Sigmoid colon (tissue), 7 donors: ENCODE data around the gene KL. TPM values are rescaled to one million over a fixed set of nuclear protein-coding genes. Genes with fewer than 3 reads are reported as not detected.
A peak's percentile ranks its signal among the peaks of the same experiment; 100 is the strongest.

Experiments
- DNase-seq: peaks from one replicate; pipeline ENCODE4 v3.0.0-alpha.2; 2019
- H3K27ac ChIP-seq, 4 donors: fragments of 200-600 bp; sonication (generic); one replicate each; pipeline ENCODE4 v1.5.1; 2016 to 2019; ENCODE audit warnings: mild to moderate bottlenecking in 1 of 4
- H3K27me3 ChIP-seq, 3 donors: fragments of 200-600 bp; sonication (generic); one replicate each; pipeline ENCODE4 v1.5.1; 2019; ENCODE audit warnings: mild to moderate bottlenecking in 1 of 3
- H3K36me3 ChIP-seq, 4 donors: fragments of 200-600 bp; sonication (generic); one replicate each; pipeline ENCODE4 v1.5.1; 2016 to 2019
- H3K4me1 ChIP-seq, 4 donors: fragments of 200-600 bp; sonication (generic); one replicate each; pipeline ENCODE4 v1.5.1; 2017 to 2019
- H3K4me3 ChIP-seq, 4 donors: fragments of 200-600 bp; sonication (generic); one replicate each; pipeline ENCODE4 v1.5.1; 2017 to 2019; ENCODE audit warnings: mild to moderate bottlenecking in 2 of 4, moderate library complexity in 1 of 4
- H3K9me3 ChIP-seq, 4 donors: fragments of 200-600 bp in 3 of 4; sonication (generic) in 3 of 4; one replicate each; pipeline versions ENCODE4 v1.5.1 to v1.6.1; 2013 to 2019
- CTCF ChIP-seq, 4 experiments: fragments of 450-650 bp in 3 of 4; fragments of 200-600 bp in 1 of 4; IDR thresholded peaks; one replicate each; pipeline ENCODE4 v1.5.1; 2016 to 2019; ENCODE audit warnings: antibody characterized with exemption in 4 of 4, mild to moderate bottlenecking in 3 of 4, moderate library complexity in 2 of 4
- EP300 ChIP-seq, 4 donors: sonication (generic); formaldehyde crosslinking; IDR thresholded peaks; one replicate each; pipeline ENCODE4 v1.6.1; 2017; ENCODE audit warnings: antibody characterized with exemption in 4 of 4
- POLR2A ChIP-seq, 2 donors: fragments of 450-650 bp; IDR thresholded peaks; one replicate each; pipeline ENCODE4 v1.6.1; 2016; ENCODE audit warnings: antibody characterized with exemption in 2 of 2, mild to moderate bottlenecking in 2 of 2, moderate library complexity in 2 of 2
- POLR2AphosphoS5 ChIP-seq, 4 donors: sonication (generic); formaldehyde crosslinking; IDR thresholded peaks; one replicate each; pipeline ENCODE4 v1.6.1; 2017; ENCODE audit warnings: antibody characterized with exemption in 4 of 4
- WGBS, 2 donors: extraction: QIAGEN DNeasy Blood & Tissue Kit; methylation state at CpG; one replicate each; pipeline ENCODE4 v1.1.7; 2013; 5-methylcytosine and 5-hydroxymethylcytosine counted together
- intact Hi-C: fragments of 100-400 bp; cut with DNase I; formaldehyde crosslinking; loops from one replicate; pipeline ENCODE4 v1.15.1; 2023
- polyA plus RNA-seq, 3 donors: library from polyadenylated mRNA; stranded (reverse); fragments of 200-250 nt; gene quantifications; one replicate each; pipeline ENCODE4 v1.2.3, GENCODE V29; 2013
- total RNA-seq, 4 donors: library from RNA; depleted of rRNA; stranded (reverse); fragments of >200 nt; gene quantifications; one replicate each; pipeline ENCODE4 v1.1.0, GENCODE V29; 2016
- donor health status: healthy with polysubstance abuse.
- donor health status: Bipolar disorder and iron deficiency.
- donor health status: healthy.

KL gene
- total and polyA plus RNA-seq, 7 donors, result 0.23 to 6.4 (median 3.8) TPM

DNA sequence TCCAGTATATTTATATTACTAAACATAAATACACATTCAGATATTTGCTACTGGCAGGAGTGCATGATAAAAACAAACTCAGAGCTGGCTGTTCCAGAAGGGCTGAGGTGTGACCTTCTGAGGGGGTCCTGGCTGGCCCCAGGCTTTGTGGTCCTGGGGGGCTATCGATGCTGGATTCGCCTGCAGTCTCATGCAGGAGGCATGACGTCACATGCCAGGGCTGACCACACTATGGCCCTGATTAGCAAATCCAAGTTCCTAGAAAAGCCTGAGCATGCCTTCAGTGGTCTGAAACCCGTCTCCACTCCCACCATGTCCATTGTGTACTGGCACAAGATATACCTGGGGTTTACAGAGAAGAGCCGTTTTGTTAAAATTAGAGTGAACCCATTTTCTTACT is 97.9 kb downstream of the KL start:
- intact Hi-C loops, result loop anchor here (5.0 to 10.0 kb wide), 2 partner anchors 93 to 281 kb away; no protein-coding TSS in a partner anchor
- 90 to 96% methylated on average over 5 of the region's 5 CpGs for WGBS, 2 donors
- Histone ChIP-seq H3K9me3 (no peaks in the 10 kb centered on the region), H3K4me3 (no peak overlapping the region), H3K4me1 (peaks cover 0 to 75% (median 64%) of the 10 kb centered on the region in 4 donors), H3K27ac (peak overlapping the region; percentile 74 to 83 (median 79)), H3K27me3 (no peaks in the 10 kb centered on the region), H3K36me3 (peaks cover 0 to 80% (median 23%) of the 10 kb centered on the region in 4 donors)
- no peak for TF ChIP-seq POLR2AphosphoS5 (IDR thresholded peaks at IDR 0.05)
- no peak for TF ChIP-seq POLR2A (IDR thresholded peaks at IDR 0.05)
- no peak for TF ChIP-seq CTCF (IDR thresholded peaks at IDR 0.05)
- TF ChIP-seq EP300 (IDR thresholded peaks at IDR 0.05), result no peak
- DNase-seq, result no peak

- 91 to 93% methylated on average over 2 of the region's 2 CpGs for WGBS, 2 donors
- Histone ChIP-seq H3K4me3 (no peak overlapping the region), H3K9me3 (no peaks in the 10 kb centered on the region), H3K36me3 (peaks cover 0 to 78% (median 23%) of the 10 kb centered on the region in 4 donors), H3K4me1 (peaks cover 0 to 75% (median 58%) of the 10 kb centered on the region in 4 donors), H3K27ac (peak overlapping the region; percentile 74 to 83 (median 79)), H3K27me3 (no peaks in the 10 kb centered on the region)
- TF ChIP-seq POLR2AphosphoS5 (IDR thresholded peaks at IDR 0.05), result no peak
- TF ChIP-seq CTCF (IDR thresholded peaks at IDR 0.05), result no peak
- no peak for TF ChIP-seq EP300 (IDR thresholded peaks at IDR 0.05)
- TF ChIP-seq POLR2A (IDR thresholded peaks at IDR 0.05), result no peak
- no peak for DNase-seq
- intact Hi-C loops, result loop anchor here (10.0 kb wide), 1 partner anchor 280 kb away; no protein-coding TSS in a partner anchor
These were observed 99.1 kb downstream of the KL start for GRCh38 chr13:33115274-33115673.
